ENCODE results near the gene SYNE2.

DNA sequence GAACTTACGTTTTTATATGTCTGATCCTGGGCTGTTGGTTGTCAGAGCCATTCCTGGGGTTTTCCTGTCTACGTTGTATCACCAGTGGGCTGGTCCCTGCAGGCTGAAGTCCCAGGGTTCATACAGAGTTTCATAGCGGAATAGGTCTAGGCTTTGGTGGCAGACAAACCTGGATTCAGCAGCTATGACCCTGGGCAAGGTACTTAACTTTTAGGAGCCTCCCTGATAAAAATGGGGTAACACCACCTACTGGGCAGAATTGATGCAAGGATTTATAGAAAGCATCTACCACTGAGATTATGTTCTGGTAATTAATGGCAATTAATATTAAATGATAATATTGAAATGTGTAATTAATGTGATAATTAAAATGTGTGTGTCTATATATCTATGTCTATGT lies 141.2 kb downstream of the SYNE2 start:
- TF ChIP-seq MTA3 (IDR thresholded peaks at IDR 0.05; ENCODE audit: borderline replicate concordance, low read length) (no peak), ESRRA (IDR thresholded peaks at IDR 0.05; ENCODE audit: low read length) (no peak), ZSCAN29 (IDR thresholded peaks at IDR 0.05) (no peak)
- TF ChIP-seq, protein P1, sequence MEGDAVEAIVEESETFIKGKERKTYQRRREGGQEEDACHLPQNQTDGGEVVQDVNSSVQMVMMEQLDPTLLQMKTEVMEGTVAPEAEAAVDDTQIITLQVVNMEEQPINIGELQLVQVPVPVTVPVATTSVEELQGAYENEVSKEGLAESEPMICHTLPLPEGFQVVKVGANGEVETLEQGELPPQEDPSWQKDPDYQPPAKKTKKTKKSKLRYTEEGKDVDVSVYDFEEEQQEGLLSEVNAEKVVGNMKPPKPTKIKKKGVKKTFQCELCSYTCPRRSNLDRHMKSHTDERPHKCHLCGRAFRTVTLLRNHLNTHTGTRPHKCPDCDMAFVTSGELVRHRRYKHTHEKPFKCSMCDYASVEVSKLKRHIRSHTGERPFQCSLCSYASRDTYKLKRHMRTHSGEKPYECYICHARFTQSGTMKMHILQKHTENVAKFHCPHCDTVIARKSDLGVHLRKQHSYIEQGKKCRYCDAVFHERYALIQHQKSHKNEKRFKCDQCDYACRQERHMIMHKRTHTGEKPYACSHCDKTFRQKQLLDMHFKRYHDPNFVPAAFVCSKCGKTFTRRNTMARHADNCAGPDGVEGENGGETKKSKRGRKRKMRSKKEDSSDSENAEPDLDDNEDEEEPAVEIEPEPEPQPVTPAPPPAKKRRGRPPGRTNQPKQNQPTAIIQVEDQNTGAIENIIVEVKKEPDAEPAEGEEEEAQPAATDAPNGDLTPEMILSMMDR (IDR thresholded peaks at IDR 0.05 in 2 of 3, conservative IDR thresholded peaks at IDR 0.05 in 1 of 3; ENCODE audit: control insufficient read depth in 2 of 3, extremely low read depth in 1 of 3, insufficient read depth in 1 of 3, low read depth in 3 of 3, low read length in 3 of 3), result peak in 2 of 3 experiments; percentile 13 to 37; a peak in 1 of 6 replicates
